ENCODE data around the gene RGL4.
A peak's percentile ranks its signal among the peaks of the same experiment; 100 is the strongest.
"Not testable (repeated sequence)": the region's sequence is repeated elsewhere in the genome, so short reads cannot be mapped to it uniquely, and the experiment has no call there.

Gene RGL4, protein sequence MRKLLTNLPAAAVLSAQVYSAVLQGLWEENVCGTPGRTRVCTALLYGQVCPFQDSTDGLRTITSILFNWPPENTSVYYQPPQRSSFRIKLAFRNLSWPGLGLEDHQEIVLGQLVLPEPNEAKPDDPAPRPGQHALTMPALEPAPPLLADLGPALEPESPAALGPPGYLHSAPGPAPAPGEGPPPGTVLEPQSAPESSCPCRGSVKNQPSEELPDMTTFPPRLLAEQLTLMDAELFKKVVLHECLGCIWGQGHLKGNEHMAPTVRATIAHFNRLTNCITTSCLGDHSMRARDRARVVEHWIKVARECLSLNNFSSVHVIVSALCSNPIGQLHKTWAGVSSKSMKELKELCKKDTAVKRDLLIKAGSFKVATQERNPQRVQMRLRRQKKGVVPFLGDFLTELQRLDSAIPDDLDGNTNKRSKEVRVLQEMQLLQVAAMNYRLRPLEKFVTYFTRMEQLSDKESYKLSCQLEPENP

DNA sequence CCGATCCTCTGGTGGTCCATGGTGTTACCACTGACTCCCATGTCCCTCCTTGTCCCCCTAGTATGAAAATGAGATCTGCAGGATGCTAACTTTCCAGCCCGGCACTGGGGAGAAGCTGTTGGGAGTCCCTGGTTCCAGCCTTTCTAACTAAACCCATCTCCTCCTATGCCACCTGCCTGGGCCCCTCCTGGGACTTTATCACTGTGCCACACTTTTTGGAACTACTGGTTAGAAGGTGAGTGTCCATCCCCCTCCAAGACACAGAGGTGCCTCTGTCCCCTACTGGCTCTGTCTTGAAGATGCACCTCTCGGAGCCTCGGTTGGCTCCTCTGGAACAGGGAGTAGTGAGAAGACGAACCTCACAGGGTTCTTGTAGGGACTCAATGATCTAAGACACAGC is at the start of gene RGL4:
Gene RGL4, plus strand, starts transcription at position 301 of the 400 bp plus-strand sequence. CDS start 1,018 bp downstream, outside the sequence.
- Mint-ChIP-seq H3K36me3 (ENCODE audit: insufficient read depth) (peaks cover 11% of the 10 kb centered on the region), H3K4me3 (no peak within 1 kb of the TSS), H3K27me3 (no peaks in the 10 kb centered on the region), H3K4me1 (peaks cover 18% of the 10 kb centered on the region), H3K27ac (ENCODE audit: low read depth) (no peak within 1 kb of the TSS), H3K9me3 (no peaks in the 10 kb centered on the region)
- no peak for ATAC-seq (replicated peaks; ENCODE audit: extremely low read depth, poor library complexity, severe bottlenecking)
- no peak for DNase-seq (ENCODE audit: low spot score in 2 of 2)

DNA sequence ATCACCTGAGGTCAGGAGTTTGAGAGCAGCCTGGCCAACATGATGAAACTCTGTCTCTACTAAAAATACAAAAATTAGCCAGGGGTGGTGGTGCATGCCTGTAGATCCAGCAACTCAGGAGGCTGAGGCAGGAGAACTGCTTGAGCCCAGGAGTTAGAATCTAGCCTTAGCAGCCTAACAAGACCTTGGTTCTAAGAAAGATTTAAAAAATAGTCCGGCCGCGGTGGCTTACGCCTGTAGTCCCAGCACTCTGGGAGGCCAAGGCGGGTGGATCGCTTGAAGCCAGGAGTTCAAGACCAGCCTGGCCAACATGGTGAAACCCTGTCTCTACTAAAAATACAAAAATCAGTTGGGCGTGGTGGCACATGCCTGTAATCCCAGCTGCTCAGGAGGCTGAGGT is 44.3 kb upstream of the RGL4 start:
- not testable (repeated sequence) for ATAC-seq (replicated peaks; ENCODE audit: extremely low read depth, poor library complexity, severe bottlenecking); H3K4me1 Mint-ChIP-seq; DNase-seq (ENCODE audit: low spot score in 2 of 2); H3K27ac Mint-ChIP-seq (ENCODE audit: low read depth); H3K4me3 Mint-ChIP-seq; H3K36me3 Mint-ChIP-seq (ENCODE audit: insufficient read depth); H3K9me3 Mint-ChIP-seq; H3K27me3 Mint-ChIP-seq

DNA sequence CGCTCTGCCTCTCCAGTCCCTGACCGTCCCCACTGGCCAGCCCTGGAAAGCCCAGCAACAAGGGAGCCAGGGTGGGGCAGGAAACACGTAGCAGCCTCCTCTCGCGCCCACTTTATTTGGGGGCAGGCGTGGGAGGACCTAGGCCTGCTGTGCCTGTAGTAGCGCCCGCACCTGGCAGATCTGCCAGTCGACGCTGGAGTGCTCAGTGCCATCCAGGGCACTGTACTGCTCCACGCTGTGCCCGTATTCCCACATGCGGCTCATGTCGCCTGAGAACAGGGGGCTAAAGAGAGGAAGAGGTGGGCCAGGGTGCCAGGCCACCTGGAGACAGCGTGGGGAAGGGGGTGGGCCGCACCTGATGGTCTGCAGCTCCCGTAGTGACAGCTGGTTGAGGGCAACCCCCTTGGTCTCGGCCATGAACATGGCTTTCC is 41.7 kb upstream of the RGL4 start:
- ATAC-seq (replicated peaks; ENCODE audit: extremely low read depth, poor library complexity, severe bottlenecking): no peak
- H3K4me3 Mint-ChIP-seq: no peak overlapping the region
- H3K27ac Mint-ChIP-seq (ENCODE audit: low read depth): no peak overlapping the region
- no peaks in the 10 kb centered on the region for H3K27me3 Mint-ChIP-seq
- no peaks in the 10 kb centered on the region for H3K4me1 Mint-ChIP-seq
- DNase-seq (ENCODE audit: low spot score in 2 of 2): no peak
- no peaks in the 10 kb centered on the region for H3K9me3 Mint-ChIP-seq
- H3K36me3 Mint-ChIP-seq (ENCODE audit: insufficient read depth): peaks cover 5% of the 10 kb centered on the region

DNA sequence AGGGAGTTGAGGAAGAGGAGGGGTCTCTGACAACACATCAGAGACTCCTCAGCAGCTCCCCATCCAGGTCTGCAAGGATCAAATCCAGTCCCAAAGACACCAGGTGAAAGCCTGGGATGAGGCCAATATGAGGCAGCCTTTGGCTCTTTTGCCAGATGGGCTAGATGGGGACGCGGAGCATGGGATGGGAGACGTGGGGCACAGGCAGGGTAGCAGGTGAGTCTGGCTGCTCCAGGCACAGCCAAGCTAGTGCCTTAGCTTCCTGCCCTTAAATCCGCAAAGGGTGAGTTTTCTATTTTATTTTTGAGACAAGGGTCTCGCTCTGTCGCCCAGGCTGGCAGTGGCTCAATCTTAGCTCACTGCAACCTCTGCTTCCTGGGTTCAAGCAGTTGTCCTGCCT is 39.1 kb upstream of the RGL4 start:
- no peak overlapping the region for H3K27ac Mint-ChIP-seq (ENCODE audit: low read depth)
- H3K36me3 Mint-ChIP-seq (ENCODE audit: insufficient read depth): peaks cover 5% of the 10 kb centered on the region
- H3K4me1 Mint-ChIP-seq: no peaks in the 10 kb centered on the region
- ATAC-seq (replicated peaks; ENCODE audit: extremely low read depth, poor library complexity, severe bottlenecking) (no peak), DNase-seq (ENCODE audit: low spot score in 2 of 2) (no peak)
- H3K27me3 Mint-ChIP-seq: no peaks in the 10 kb centered on the region
- no peak overlapping the region for H3K4me3 Mint-ChIP-seq
- H3K9me3 Mint-ChIP-seq: no peaks in the 10 kb centered on the region

DNA sequence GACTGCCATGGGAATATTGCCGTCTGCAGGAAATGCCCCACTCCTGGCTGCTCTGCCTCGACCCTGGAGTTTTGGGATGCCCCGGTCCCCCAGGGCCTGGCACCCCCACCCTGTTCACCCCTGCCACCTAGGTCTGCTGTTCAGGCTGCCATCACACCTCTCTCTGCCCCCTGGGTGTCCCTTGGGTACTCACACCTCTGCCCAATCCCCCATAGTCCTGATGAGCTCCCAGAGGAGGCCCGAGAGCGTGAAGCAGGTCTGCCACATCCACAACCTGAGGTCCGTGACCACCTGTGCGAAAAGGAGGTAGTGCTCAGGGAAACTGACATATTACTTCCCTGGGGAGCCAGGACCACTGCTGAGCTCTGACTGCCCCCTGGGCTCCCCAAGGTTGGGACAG is 38.5 kb upstream of the RGL4 start:
- Mint-ChIP-seq H3K4me3 (no peak overlapping the region), H3K27ac (ENCODE audit: low read depth) (no peak overlapping the region), H3K9me3 (no peaks in the 10 kb centered on the region), H3K4me1 (no peaks in the 10 kb centered on the region), H3K27me3 (no peaks in the 10 kb centered on the region), H3K36me3 (ENCODE audit: insufficient read depth) (peaks cover 5% of the 10 kb centered on the region)
- DNase-seq (ENCODE audit: low spot score in 2 of 2) (no peak), ATAC-seq (replicated peaks; ENCODE audit: extremely low read depth, poor library complexity, severe bottlenecking) (no peak)

DNA sequence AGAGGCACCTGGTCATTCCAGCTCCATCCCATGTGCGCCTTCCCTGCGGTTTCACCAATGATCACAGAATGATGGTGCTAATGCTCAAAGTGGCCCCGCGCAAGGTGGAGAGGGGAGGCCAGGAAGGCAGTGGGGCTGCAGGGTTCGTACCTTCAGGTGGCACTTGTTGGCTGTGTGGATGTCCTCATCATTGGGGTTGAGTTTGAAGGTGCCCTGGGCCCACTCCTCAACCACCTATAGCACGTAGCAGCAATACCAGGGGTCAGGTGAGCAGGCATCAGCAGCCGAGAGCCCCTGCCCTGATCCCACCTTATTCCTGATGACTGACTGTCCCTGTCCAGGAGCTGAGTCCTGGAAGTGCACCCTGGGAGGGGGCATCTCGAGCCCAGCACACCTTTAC is 38.1 kb upstream of the RGL4 start:
- no peaks in the 10 kb centered on the region for H3K9me3 Mint-ChIP-seq

DNA sequence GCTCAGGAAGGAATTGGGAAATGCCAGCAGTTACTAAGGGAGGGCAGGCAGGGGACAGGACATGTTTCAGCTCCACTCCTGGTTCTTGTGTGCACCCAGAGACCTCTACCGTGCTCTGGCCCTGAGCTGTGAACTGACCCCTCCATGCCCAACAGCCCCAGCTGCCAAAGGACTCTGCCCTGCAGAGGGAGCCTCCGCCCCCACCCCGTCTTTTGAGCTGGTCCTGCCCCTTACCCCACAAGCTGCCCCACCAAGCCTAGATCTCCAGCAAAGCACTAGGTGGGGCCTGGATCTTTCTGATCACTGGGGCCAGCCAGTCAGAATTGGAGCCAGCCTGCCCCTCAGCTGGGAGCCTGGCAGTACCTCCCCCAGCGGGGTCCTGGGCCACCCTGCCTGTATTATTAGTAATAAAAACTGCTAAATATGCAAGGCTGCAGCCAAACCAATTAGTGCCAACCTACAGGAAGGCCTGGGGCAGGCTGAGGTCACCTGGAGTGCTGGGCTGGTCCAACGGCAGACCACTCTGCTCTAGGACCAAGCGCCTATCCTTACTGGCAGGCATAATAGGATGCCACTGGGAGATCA is 34.8 kb upstream of the RGL4 start:
- peaks cover 12% of the 10 kb centered on the region for H3K36me3 Mint-ChIP-seq (ENCODE audit: insufficient read depth)
- H3K9me3 Mint-ChIP-seq: no peaks in the 10 kb centered on the region
- H3K27ac Mint-ChIP-seq (ENCODE audit: low read depth): no peak overlapping the region
- no peaks in the 10 kb centered on the region for H3K27me3 Mint-ChIP-seq
- no peak for DNase-seq (ENCODE audit: low spot score in 2 of 2)
- H3K4me3 Mint-ChIP-seq: no peak overlapping the region
- no peaks in the 10 kb centered on the region for H3K4me1 Mint-ChIP-seq
- ATAC-seq (replicated peaks; ENCODE audit: extremely low read depth, poor library complexity, severe bottlenecking): no peak

More for the DNA sequence above, 38.1 kb upstream of the RGL4 start:
- Mint-ChIP-seq H3K4me1 (no peaks in the 10 kb centered on the region), H3K27ac (ENCODE audit: low read depth) (no peak overlapping the region), H3K27me3 (no peaks in the 10 kb centered on the region), H3K4me3 (no peak overlapping the region), H3K36me3 (ENCODE audit: insufficient read depth) (peaks cover 8% of the 10 kb centered on the region)
- ATAC-seq (replicated peaks; ENCODE audit: extremely low read depth, poor library complexity, severe bottlenecking) (no peak), DNase-seq (ENCODE audit: low spot score in 2 of 2) (no peak)

DNA sequence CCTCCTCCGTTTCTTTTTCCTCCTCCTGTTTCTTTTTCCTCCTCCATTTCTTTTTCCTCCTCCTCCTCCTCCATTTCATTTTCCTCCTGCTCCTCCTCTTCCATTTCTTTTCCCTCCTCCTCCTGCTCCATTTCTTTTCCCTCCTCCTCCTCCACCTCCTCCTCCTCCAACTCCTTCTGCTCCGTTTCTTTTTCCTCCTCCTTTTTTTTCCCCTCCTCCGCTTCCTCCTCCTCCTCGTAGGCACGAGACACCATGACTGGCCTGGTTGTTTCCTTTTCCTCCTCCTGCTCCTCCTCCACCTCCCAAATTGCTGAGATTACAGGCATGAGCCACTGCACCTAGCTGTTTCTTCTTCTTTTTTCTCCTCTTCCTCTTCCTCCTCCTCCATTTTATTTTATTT is 33.1 kb upstream of the RGL4 start:
- Mint-ChIP-seq H3K36me3 (ENCODE audit: insufficient read depth) (peaks cover 14% of the 10 kb centered on the region), H3K4me1 (peaks cover 6% of the 10 kb centered on the region), H3K4me3 (no peak overlapping the region), H3K9me3 (no peaks in the 10 kb centered on the region), H3K27me3 (no peaks in the 10 kb centered on the region), H3K27ac (ENCODE audit: low read depth) (no peak overlapping the region)
- ATAC-seq (replicated peaks; ENCODE audit: extremely low read depth, poor library complexity, severe bottlenecking) (no peak), DNase-seq (ENCODE audit: low spot score in 2 of 2) (no peak)

DNA sequence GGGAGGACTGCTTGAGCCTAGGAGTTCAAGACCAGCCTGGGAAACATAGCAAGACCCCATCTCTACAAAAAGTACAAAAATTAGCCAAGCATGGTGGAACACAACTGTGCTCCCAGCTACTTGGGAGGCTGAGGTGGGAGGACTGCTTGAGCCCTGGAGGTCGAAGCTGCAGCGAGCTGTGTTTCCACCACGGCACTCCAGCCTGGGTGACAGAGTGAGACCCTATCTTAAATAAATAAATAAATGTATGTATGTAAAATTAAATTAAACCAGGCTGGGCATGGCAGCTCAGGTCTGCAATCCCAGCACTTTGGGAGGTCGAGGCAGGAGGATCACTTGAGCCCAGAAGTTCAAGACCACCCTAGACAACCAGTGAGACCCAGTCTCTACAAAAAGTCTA is 30.4 kb upstream of the RGL4 start:
- not testable (repeated sequence) for H3K27me3 Mint-ChIP-seq; H3K9me3 Mint-ChIP-seq; H3K4me3 Mint-ChIP-seq; DNase-seq (ENCODE audit: low spot score in 2 of 2); H3K27ac Mint-ChIP-seq (ENCODE audit: low read depth); ATAC-seq (replicated peaks; ENCODE audit: extremely low read depth, poor library complexity, severe bottlenecking)
- Mint-ChIP-seq H3K4me1 (peaks cover 11% of the 10 kb centered on the region), H3K36me3 (ENCODE audit: insufficient read depth) (peaks cover 16% of the 10 kb centered on the region)

DNA sequence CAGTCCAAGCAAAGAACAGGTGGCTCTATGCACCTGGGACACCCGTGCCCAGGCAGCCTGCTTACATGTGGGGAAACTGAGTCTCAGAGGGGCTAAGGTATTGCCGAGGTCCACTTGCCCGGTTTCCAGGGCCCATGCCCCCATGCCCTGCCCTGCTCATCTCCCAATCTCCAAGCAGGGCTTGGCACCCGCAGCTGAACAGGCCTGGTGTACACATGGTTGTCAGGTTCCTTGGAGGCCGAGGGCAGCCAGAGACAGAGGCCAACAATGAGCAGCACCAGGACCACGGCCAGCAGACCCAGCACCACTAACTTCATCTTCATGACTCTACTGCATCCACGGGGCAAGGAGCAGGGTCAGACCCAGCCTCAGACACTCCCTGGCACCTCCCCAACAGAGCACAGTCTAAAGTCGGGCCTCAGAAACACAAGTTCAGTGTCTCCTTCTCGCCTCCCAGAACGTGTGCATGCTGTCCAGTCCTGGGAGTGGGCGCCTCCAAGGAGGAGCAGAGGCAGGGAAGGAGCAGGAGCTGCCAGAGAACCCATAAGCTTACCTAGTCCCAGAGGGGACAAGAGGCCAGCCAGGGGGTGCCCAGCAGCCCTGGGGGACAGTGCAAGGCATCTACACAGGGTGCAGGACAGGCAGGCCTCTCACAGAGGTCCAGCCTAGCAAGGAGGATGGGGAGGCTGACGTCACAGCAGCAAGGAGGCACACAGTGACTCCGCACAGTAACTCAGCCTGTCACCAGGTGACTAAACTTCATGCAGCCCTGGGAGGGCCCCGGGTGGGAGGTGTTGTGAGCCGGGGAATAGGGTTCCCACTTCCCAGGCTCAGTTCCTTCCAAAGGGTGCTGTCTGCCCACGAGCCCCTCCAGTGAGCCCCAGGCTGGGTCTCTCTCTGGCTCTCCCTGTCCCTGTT is 20.2 kb upstream of the RGL4 start:
- Mint-ChIP-seq H3K9me3 (no peaks in the 10 kb centered on the region), H3K27ac (ENCODE audit: low read depth) (peak overlapping the region; percentile 51), H3K4me1 (peaks cover 3% of the 10 kb centered on the region), H3K36me3 (ENCODE audit: insufficient read depth) (peaks cover 5% of the 10 kb centered on the region), H3K27me3 (no peaks in the 10 kb centered on the region), H3K4me3 (no peak overlapping the region)
- DNase-seq (ENCODE audit: low spot score in 2 of 2) (no peak), ATAC-seq (replicated peaks; ENCODE audit: extremely low read depth, poor library complexity, severe bottlenecking) (no peak)

DNA sequence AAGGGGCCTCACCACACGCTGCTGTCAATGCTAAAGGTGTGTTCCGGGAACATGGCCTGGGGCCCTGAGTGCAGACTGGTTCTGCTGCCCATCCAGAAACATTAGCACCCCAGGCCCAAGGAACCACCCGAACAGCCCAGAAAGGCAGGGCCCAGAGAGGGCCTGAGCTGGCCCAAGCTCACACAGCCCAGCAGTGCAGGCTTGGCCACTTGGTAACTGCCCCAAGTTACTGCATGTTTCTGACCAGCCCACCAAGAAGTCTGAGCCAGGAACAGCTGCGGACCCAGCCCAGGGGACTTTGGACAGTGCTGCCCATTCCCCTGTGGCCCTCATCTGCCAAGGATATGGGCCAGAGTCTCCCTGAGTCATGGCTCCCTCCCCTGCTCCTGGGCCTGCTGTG is 19.4 kb upstream of the RGL4 start:
- not testable (repeated sequence) for ATAC-seq (replicated peaks; ENCODE audit: extremely low read depth, poor library complexity, severe bottlenecking); DNase-seq (ENCODE audit: low spot score in 2 of 2); H3K9me3 Mint-ChIP-seq; H3K27ac Mint-ChIP-seq (ENCODE audit: low read depth); H3K4me3 Mint-ChIP-seq; H3K36me3 Mint-ChIP-seq (ENCODE audit: insufficient read depth); H3K27me3 Mint-ChIP-seq; H3K4me1 Mint-ChIP-seq

DNA sequence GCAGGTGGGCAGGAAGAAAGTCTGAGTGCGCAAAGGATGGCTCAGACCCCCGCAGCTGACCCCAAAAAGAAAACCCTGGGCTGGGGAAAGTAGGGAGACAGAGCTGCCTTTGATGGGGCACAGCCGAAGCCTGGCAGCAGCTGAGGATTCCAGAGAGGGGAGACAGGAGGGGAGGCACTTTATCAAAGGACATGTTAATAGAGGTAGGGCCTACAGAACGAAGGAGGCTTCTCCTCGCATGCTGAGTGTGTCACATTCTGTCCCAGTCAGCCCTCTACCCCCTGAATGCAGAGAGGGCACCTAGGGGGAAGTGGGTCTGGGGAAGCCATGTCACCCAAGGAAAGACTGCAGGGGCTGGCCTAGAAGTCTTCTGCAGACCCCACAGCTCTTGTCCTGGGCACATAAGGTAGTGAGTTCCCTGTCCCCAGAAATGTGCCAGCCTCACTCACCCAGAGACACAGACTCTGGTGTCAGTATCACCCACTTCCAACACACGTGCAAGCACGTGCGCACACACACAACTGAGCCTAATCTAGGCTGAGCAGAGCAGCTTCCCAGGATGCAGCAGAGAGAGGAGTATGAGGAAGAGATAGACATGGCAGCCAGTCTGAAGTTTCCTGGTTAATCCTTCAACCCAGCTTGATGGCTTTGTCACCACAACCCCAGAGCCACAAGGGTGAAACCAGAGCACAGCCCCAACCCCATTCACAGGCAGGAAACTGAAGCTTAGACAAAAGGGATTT is 18.3 kb upstream of the RGL4 start:
- H3K36me3 Mint-ChIP-seq (ENCODE audit: insufficient read depth); H3K4me1 Mint-ChIP-seq; H3K27ac Mint-ChIP-seq (ENCODE audit: low read depth); ATAC-seq (replicated peaks; ENCODE audit: extremely low read depth, poor library complexity, severe bottlenecking); DNase-seq (ENCODE audit: low spot score in 2 of 2); H3K27me3 Mint-ChIP-seq; H3K4me3 Mint-ChIP-seq; H3K9me3 Mint-ChIP-seq: not testable (repeated sequence)
